ENCODE data around the gene PDS5B. TPM values are rescaled to one million over a fixed set of nuclear protein-coding genes. Genes with fewer than 3 reads are reported as not detected.
A peak's percentile ranks its signal among the peaks of the same experiment; 100 is the strongest.

Gene PDS5B
- total and polyA plus RNA-seq, 7 experiments from 2014 or later, result 36.0 to 68.0 (median 44.2) TPM

DNA sequence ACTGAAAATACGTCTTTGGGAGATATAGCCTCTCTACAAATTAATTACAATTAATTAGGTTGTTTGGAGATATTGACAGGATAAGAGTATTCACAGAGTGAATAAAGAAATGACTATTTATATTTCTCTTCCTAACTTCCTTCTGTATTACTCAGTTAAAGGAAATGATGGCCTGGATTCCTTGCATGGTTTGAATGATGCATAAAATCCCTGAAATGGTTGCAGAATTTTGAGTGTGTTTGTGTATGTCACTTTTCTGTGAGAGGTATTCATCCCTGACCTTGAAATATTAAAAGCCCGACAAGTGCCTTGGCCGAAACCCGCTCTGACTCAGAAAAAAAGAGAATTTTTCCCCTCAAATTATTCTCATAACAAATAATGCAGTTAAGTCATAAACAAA, 90.0 kb downstream of the PDS5B start:
- Mint-ChIP-seq H3K4me3 (no peak overlapping the region), H3K36me3 (peaks cover 9 to 78% (median 60%) of the 10 kb centered on the region in 5 donors), H3K4me1 (peaks cover 0 to 5% (median 0%) of the 10 kb centered on the region in 7 donors), H3K9me3 (no peaks in the 10 kb centered on the region), H3K27me3 (no peaks in the 10 kb centered on the region), H3K27ac (no peak overlapping the region)
- DNase-seq (no peak), ATAC-seq (no peak)
- H3K27ac ChIP-seq (ENCODE audit: low read depth, low read length), result no peak overlapping the region
- no peaks in the 10 kb centered on the region for H3K27me3 ChIP-seq (ENCODE audit: control insufficient read depth in 2 of 2, insufficient read depth in 2 of 2, low read length in 2 of 2)
- H3K4me3 ChIP-seq (ENCODE audit: low read length), result no peak overlapping the region
- peaks cover 0 to 4% (median 0%) of the 10 kb centered on the region in 3 experiments for H3K36me3 ChIP-seq (ENCODE audit: control insufficient read depth in 2 of 3, insufficient read depth in 3 of 3, low read length in 3 of 3)
- POLR2A ChIA-PET, result no interaction called here
- CTCF ChIA-PET, result no interaction called here
- intact Hi-C loops (cut with micrococcal nuclease), result loop anchor here in 1 of 2 donors (5.0 kb wide), 1 partner anchor 106 kb away; no protein-coding TSS in a partner anchor
- no peaks in the 10 kb centered on the region for H3K4me1 ChIP-seq (ENCODE audit: control insufficient read depth in 2 of 2, insufficient read depth in 2 of 2, low read length in 2 of 2)
- no peaks in the 10 kb centered on the region for H3K9me3 ChIP-seq (ENCODE audit: control insufficient read depth in 2 of 3, low read length in 3 of 3)

GRCh38 chr13:32682130-32682529, 95.9 kb downstream of the PDS5B start:
- H3K9me3 ChIP-seq (ENCODE audit: control insufficient read depth in 2 of 3, low read length in 3 of 3), result no peaks in the 10 kb centered on the region
- H3K36me3 ChIP-seq (ENCODE audit: control insufficient read depth in 2 of 3, insufficient read depth in 3 of 3, low read length in 3 of 3), result peaks cover 0 to 11% (median 0%) of the 10 kb centered on the region in 3 experiments
- DNase-seq (no peak), ATAC-seq (no peak)
- no peak overlapping the region for H3K4me3 ChIP-seq (ENCODE audit: low read length)
- no peak overlapping the region for H3K27ac ChIP-seq (ENCODE audit: low read depth, low read length)
- Mint-ChIP-seq H3K9me3 (peaks cover 0 to 1% (median 0%) of the 10 kb centered on the region in 11 donors), H3K4me3 (no peak overlapping the region), H3K4me1 (peaks cover 0 to 5% (median 0%) of the 10 kb centered on the region in 7 donors), H3K27ac (peak overlapping the region in 1 of 9 donors; percentile 46), H3K27me3 (no peaks in the 10 kb centered on the region), H3K36me3 (peaks cover 5 to 68% (median 48%) of the 10 kb centered on the region in 5 donors)
- no peaks in the 10 kb centered on the region for H3K4me1 ChIP-seq (ENCODE audit: control insufficient read depth in 2 of 2, insufficient read depth in 2 of 2, low read length in 2 of 2)
- intact Hi-C loops (cut with micrococcal nuclease), result no loop called here
- ChIA-PET POLR2A (no interaction called here), CTCF (interaction anchor here (0.7 kb wide), 1 partner anchor 9 kb away, joined by 5 read pairs; no protein-coding TSS in a partner anchor)
- H3K27me3 ChIP-seq (ENCODE audit: control insufficient read depth in 2 of 2, insufficient read depth in 2 of 2, low read length in 2 of 2), result no peaks in the 10 kb centered on the region

DNA sequence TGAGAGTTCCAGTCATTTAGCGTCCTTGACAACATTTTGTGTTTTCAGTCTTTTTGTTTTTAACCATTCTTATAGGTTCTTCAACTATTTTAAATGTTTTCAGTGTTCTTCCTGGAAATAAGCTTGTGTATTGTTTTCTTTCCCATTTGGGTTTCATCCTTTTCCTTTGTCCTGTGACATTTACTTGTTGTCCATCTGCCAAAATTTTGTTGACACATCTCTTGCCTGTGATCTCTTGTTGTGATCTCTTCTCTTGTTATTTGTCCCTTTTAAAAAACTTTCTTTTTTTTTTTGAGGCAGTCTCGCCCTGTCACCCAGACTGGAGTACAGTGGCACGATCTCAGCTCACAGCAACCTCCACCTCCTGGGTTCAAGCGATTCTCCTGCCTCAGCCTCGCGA, 96.5 kb downstream of the PDS5B start:
- ChIA-PET CTCF (no interaction called here), POLR2A (interaction anchor here (0.7 kb wide), 1 partner anchor 348 kb away, joined by 3 read pairs; no protein-coding TSS in a partner anchor)
- DNase-seq (no peak), ATAC-seq (no peak)
- H3K27me3 ChIP-seq (ENCODE audit: control insufficient read depth in 2 of 2, insufficient read depth in 2 of 2, low read length in 2 of 2), result no peaks in the 10 kb centered on the region
- Mint-ChIP-seq H3K9me3 (peaks cover 0 to 1% (median 0%) of the 10 kb centered on the region in 11 donors), H3K27me3 (no peaks in the 10 kb centered on the region), H3K4me1 (peaks cover 0 to 5% (median 0%) of the 10 kb centered on the region in 7 donors), H3K36me3 (peaks cover 4 to 67% (median 48%) of the 10 kb centered on the region in 5 donors), H3K27ac (peak overlapping the region in 1 of 9 donors; percentile 18), H3K4me3 (no peak overlapping the region)
- H3K4me3 ChIP-seq (ENCODE audit: low read length), result no peak overlapping the region
- intact Hi-C loops (cut with micrococcal nuclease), result no loop called here
- H3K36me3 ChIP-seq (ENCODE audit: control insufficient read depth in 2 of 3, insufficient read depth in 3 of 3, low read length in 3 of 3), result peaks cover 0 to 11% (median 0%) of the 10 kb centered on the region in 3 experiments
- no peaks in the 10 kb centered on the region for H3K4me1 ChIP-seq (ENCODE audit: control insufficient read depth in 2 of 2, insufficient read depth in 2 of 2, low read length in 2 of 2)
- H3K9me3 ChIP-seq (ENCODE audit: control insufficient read depth in 2 of 3, low read length in 3 of 3), result no peaks in the 10 kb centered on the region
- no peak overlapping the region for H3K27ac ChIP-seq (ENCODE audit: low read depth, low read length)

GRCh38 chr13:32687275-32687674, 101.0 kb downstream of the PDS5B start:
- intact Hi-C loops (cut with micrococcal nuclease), result no loop called here
- POLR2A ChIA-PET, result interaction anchor here (1.1 kb wide), 1 partner anchor 117 kb away, joined by 3 read pairs; no protein-coding TSS in a partner anchor

GRCh38 chr13:32695602-32696250, 109.5 kb downstream of the PDS5B start:
- no peaks in the 10 kb centered on the region for H3K9me3 Mint-ChIP-seq
- no peak for ATAC-seq
- H3K4me3 Mint-ChIP-seq, result no peak overlapping the region
- H3K27ac ChIP-seq (ENCODE audit: low read depth, low read length), result no peak overlapping the region
- peaks cover 0 to 2% (median 0%) of the 10 kb centered on the region in 7 donors for H3K4me1 Mint-ChIP-seq
- no peak overlapping the region for H3K4me3 ChIP-seq (ENCODE audit: low read length)
- peaks cover 0 to 8% (median 5%) of the 10 kb centered on the region in 3 experiments for H3K36me3 ChIP-seq (ENCODE audit: control insufficient read depth in 2 of 3, insufficient read depth in 3 of 3, low read length in 3 of 3)
- H3K27ac Mint-ChIP-seq, result peak overlapping the region in 1 of 9 donors; percentile 28
- no peaks in the 10 kb centered on the region for H3K27me3 ChIP-seq (ENCODE audit: control insufficient read depth in 2 of 2, insufficient read depth in 2 of 2, low read length in 2 of 2)
- intact Hi-C loops (cut with micrococcal nuclease), result no loop called here
- DNase-seq, result no peak
- ChIA-PET CTCF (interaction anchor here (0.7 kb wide), 1 partner anchor 9 kb away, joined by 4 read pairs; no protein-coding TSS in a partner anchor), POLR2A (no interaction called here)
- H3K36me3 Mint-ChIP-seq, result peaks cover 0 to 36% (median 16%) of the 10 kb centered on the region in 5 donors
- H3K9me3 ChIP-seq (ENCODE audit: control insufficient read depth in 2 of 3, low read length in 3 of 3), result no peaks in the 10 kb centered on the region
- H3K4me1 ChIP-seq (ENCODE audit: control insufficient read depth in 2 of 2, insufficient read depth in 2 of 2, low read length in 2 of 2), result no peaks in the 10 kb centered on the region
- no peaks in the 10 kb centered on the region for H3K27me3 Mint-ChIP-seq

More at GRCh38 chr13:32687275-32687674, 101.0 kb downstream of the PDS5B start:
- no peaks in the 10 kb centered on the region for H3K27me3 Mint-ChIP-seq
- no peaks in the 10 kb centered on the region for H3K27me3 ChIP-seq (ENCODE audit: control insufficient read depth in 2 of 2, insufficient read depth in 2 of 2, low read length in 2 of 2)
- no peaks in the 10 kb centered on the region for H3K4me1 ChIP-seq (ENCODE audit: control insufficient read depth in 2 of 2, insufficient read depth in 2 of 2, low read length in 2 of 2)
- DNase-seq, result no peak
- peaks cover 0 to 1% (median 0%) of the 10 kb centered on the region in 11 donors for H3K9me3 Mint-ChIP-seq
- H3K4me1 Mint-ChIP-seq, result no peaks in the 10 kb centered on the region
- ATAC-seq, result no peak
- H3K27ac Mint-ChIP-seq, result no peak overlapping the region
- peaks cover 0 to 7% (median 0%) of the 10 kb centered on the region in 3 experiments for H3K36me3 ChIP-seq (ENCODE audit: control insufficient read depth in 2 of 3, insufficient read depth in 3 of 3, low read length in 3 of 3)
- H3K4me3 Mint-ChIP-seq, result no peak overlapping the region
- peaks cover 0 to 43% (median 15%) of the 10 kb centered on the region in 5 donors for H3K36me3 Mint-ChIP-seq
- H3K4me3 ChIP-seq (ENCODE audit: low read length), result no peak overlapping the region
- no peak overlapping the region for H3K27ac ChIP-seq (ENCODE audit: low read depth, low read length)
- H3K9me3 ChIP-seq (ENCODE audit: control insufficient read depth in 2 of 3, low read length in 3 of 3), result no peaks in the 10 kb centered on the region
- CTCF ChIA-PET, result interaction anchor here (1.5 kb wide), 1 partner anchor 18 kb away, joined by 7 read pairs; no protein-coding TSS in a partner anchor

DNA sequence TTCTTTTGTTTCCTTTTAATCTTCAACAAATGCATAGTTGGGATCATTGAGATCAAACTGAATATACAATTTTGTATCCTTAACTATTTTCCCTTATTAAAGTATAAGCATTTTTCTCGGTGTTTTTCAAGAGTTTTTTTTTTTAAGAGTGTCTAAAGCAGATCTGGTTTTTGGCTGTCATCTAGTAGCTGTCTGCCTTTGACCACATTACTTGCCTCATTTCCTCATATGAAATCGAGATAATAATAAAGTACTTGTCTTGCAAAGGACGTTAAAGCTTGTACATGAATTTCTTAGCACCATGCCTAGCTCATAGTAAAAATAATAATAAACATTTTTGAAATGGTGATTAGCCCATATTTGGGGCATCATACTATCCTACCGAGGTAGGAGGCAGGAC, 121.2 kb downstream of the PDS5B start:
- H3K36me3 Mint-ChIP-seq, result peaks cover 11 to 61% (median 40%) of the 10 kb centered on the region in 5 donors
- ATAC-seq, result no peak
- peaks cover 0 to 5% (median 3%) of the 10 kb centered on the region in 11 donors for H3K9me3 Mint-ChIP-seq
- DNase-seq, result no peak
- H3K4me1 Mint-ChIP-seq, result peaks cover 0 to 11% (median 9%) of the 10 kb centered on the region in 7 donors
- Histone ChIP-seq H3K4me3 (ENCODE audit: low read length) (no peak overlapping the region), H3K27ac (ENCODE audit: low read depth, low read length) (no peak overlapping the region), H3K4me1 (ENCODE audit: control insufficient read depth in 2 of 2, insufficient read depth in 2 of 2, low read length in 2 of 2) (no peaks in the 10 kb centered on the region), H3K36me3 (ENCODE audit: control insufficient read depth in 2 of 3, insufficient read depth in 3 of 3, low read length in 3 of 3) (peaks cover 0 to 23% (median 8%) of the 10 kb centered on the region in 3 experiments), H3K9me3 (ENCODE audit: control insufficient read depth in 2 of 3, low read length in 3 of 3) (no peaks in the 10 kb centered on the region), H3K27me3 (ENCODE audit: control insufficient read depth in 2 of 2, insufficient read depth in 2 of 2, low read length in 2 of 2) (no peaks in the 10 kb centered on the region)
- ChIA-PET CTCF (no interaction called here), POLR2A (no interaction called here)
- H3K4me3 Mint-ChIP-seq, result no peak overlapping the region
- no peaks in the 10 kb centered on the region for H3K27me3 Mint-ChIP-seq
- intact Hi-C loops (cut with micrococcal nuclease), result no loop called here
- H3K27ac Mint-ChIP-seq, result no peak overlapping the region
